ENCODE measurements around the gene FXYD2.

Gene FXYD2

DNA sequence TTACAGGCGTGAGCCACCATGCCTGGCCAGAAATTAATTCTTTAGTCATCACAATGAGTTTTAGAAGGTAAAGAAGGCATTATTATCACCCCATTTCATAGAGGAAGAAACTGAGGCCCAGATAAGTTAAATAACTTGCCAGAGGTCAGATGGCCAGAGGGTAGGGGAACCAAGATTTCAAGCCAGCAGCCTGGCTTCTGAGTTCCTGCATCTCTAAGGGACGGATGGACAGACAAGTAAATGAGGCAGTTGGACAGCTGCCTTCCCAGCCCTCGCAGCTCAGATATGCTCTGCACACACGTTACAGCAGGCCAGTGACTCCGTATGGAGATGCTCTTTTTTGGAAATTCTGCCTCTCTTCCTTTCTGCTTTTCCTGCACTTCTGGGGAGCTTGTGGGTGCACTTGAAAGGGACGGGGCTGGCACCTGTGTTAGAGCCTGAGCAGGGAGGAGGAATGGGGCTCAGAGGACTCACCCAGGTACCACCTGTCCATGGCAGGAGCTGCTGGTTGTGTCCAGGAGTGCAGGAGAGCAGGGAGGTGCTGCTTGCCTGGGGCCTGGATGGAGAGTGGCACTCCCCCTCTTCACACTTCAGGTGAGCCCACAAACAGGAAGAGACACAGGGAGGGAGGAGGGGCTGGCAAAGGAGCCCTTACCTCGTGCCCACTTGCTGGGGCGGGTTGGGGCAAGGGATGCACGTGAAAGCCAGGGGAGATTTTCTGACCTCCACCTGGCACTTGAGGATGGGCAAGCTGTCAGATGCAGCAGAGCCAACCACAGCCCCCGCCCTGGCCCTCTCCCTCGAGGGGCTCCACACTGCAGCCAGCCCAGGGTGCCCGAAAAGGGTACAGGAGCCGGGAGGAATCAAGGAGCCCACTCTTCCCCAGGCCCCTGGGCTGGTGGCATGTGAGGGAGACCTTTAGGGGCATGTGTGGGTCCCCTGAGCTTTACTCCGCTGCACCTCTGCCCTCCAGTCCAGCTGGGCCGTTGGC, 3.3 kb upstream of the FXYD2 start:
- Mint-ChIP-seq H3K4me3 (no peak overlapping the region), H3K4me1 (peaks cover 57% of the 10 kb centered on the region), H3K27me3 (ENCODE audit: low read depth) (peaks cover 12% of the 10 kb centered on the region), H3K27ac (peak overlapping the region in 2 of 3 experiments; percentile 64 to 95), H3K36me3 (ENCODE audit: low read depth) (no peaks in the 10 kb centered on the region), H3K9me3 (no peaks in the 10 kb centered on the region)
- TF ChIP-seq, protein P1, sequence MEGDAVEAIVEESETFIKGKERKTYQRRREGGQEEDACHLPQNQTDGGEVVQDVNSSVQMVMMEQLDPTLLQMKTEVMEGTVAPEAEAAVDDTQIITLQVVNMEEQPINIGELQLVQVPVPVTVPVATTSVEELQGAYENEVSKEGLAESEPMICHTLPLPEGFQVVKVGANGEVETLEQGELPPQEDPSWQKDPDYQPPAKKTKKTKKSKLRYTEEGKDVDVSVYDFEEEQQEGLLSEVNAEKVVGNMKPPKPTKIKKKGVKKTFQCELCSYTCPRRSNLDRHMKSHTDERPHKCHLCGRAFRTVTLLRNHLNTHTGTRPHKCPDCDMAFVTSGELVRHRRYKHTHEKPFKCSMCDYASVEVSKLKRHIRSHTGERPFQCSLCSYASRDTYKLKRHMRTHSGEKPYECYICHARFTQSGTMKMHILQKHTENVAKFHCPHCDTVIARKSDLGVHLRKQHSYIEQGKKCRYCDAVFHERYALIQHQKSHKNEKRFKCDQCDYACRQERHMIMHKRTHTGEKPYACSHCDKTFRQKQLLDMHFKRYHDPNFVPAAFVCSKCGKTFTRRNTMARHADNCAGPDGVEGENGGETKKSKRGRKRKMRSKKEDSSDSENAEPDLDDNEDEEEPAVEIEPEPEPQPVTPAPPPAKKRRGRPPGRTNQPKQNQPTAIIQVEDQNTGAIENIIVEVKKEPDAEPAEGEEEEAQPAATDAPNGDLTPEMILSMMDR (IDR thresholded peaks at IDR 0.05; ENCODE audit: unreplicated experiment in 3 of 3) = no peak

DNA sequence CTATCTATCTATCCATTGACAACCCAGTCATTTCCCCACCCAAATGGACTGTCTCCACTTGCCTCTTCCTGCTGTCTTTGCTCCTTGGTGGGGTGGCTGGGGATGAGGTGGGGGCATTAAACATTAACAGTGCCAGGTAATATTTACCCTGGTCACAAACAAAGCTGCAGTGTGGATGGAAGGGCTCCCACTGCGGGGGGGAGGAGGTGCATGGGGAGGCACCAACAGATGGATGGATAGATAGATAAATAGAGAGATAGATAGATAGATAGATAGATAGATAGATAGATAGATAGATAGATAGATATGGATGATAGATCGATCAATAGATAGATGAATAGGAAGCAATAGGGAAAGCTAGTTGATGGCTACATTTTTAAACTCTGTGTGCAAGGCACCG, 2.3 kb upstream of the FXYD2 start:
- Mint-ChIP-seq H3K4me1 (peaks cover 54% of the 10 kb centered on the region), H3K36me3 (ENCODE audit: low read depth) (peaks cover 2% of the 10 kb centered on the region), H3K27ac (peak overlapping the region; percentile 82 to 98 (median 95)), H3K27me3 (ENCODE audit: low read depth) (peaks cover 12% of the 10 kb centered on the region), H3K4me3 (peak overlapping the region in 2 of 3 experiments; percentile 28 to 57), H3K9me3 (no peaks in the 10 kb centered on the region)
- TF ChIP-seq, protein P1 (IDR thresholded peaks at IDR 0.05; ENCODE audit: unreplicated experiment in 3 of 3) = no peak

DNA sequence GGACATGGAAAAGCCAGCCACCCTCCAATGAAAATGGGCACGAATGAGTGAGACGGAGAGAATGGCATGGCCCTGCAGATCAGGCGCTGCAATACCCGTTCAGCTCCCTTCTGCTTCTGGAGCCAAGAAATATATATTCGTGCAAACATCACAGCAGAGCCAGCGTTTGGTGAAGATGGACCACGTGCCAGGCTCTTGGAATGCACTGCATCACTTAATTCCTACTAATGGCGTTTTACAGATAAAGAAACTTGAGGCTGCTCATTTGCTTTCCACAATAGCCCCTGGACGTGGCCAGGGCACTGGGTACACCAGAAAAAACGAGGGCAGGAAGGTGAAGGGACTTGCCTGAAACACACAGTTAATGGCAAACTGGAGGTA, 1.6 kb upstream of the FXYD2 start:
- TF ChIP-seq, protein P1 (IDR thresholded peaks at IDR 0.05; ENCODE audit: unreplicated experiment in 3 of 3) = no peak
- Mint-ChIP-seq H3K4me3 (peak overlapping the region in 1 of 3 experiments; percentile 9), H3K27me3 (ENCODE audit: low read depth) (peaks cover 12% of the 10 kb centered on the region), H3K27ac (peak overlapping the region; percentile 82 to 98 (median 95)), H3K36me3 (ENCODE audit: low read depth) (peaks cover 4% of the 10 kb centered on the region), H3K9me3 (no peaks in the 10 kb centered on the region), H3K4me1 (peaks cover 51% of the 10 kb centered on the region)

DNA sequence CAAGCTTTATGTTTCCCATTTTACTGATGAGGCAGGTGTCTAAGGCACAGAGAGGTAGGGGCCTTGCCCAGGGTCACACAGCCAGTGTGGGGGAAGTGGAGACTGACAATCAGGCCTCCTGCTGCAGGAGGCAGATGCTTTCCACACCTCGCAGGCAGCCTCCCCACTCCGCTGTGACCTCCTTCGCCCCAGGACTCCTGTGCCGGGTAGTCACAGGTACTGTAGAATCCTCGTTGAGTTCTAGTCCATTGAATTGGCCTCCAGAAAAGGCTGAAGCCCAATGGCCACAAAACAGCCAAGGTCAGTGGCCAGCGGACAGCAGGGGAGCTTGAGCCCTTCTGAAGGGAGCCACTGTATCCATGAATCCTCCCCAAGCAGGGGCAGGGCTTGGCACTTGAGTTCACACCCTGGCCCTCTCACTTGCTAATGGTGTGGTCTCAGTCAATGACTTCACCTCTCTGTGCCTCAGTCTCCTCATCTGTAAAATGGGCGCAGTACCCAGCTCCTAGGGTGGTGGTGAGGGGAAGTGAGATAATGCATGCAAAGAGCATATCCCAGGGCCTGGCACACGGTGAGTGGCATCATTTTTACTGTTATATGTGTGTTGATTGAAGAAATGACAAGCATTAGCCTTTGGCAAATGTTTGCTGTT, 1.1 kb upstream of the FXYD2 start:
- peaks cover 9% of the 10 kb centered on the region for H3K27me3 Mint-ChIP-seq (ENCODE audit: low read depth)

DNA sequence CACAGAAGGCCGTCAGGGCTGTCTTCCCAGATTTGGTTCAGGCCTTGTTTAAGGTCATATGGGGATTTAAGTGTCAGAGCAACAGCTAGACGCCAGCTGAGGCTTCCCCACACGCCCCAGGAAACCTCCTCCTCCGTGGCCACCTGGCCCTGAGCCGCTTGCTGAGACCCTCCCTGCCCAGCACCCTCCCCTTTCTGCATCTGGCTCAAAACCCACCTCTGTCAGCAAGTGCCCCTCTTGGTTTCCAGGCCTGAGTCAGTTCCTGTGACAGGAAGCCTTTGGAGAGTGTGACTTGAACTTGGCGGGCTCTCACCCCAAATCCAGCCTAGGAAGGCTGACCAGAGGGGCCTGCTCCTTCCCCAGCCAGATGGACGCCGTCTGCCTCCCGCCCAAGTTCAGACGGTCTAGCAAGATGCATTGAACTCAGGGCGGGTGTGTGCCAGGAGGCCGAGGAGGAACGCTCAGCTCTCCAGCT, 561 bp downstream of the FXYD2 start:
- Mint-ChIP-seq H3K36me3 (ENCODE audit: low read depth) (peaks cover 4% of the 10 kb centered on the region), H3K27ac (peak overlapping the region; percentile 91 to 98 (median 98)), H3K4me1 (peaks cover 48% of the 10 kb centered on the region), H3K9me3 (no peaks in the 10 kb centered on the region), H3K4me3 (peak overlapping the region; percentile 74 to 87 (median 81)), H3K27me3 (ENCODE audit: low read depth) (peaks cover 9% of the 10 kb centered on the region)
- TF ChIP-seq, protein P1 (IDR thresholded peaks at IDR 0.05; ENCODE audit: unreplicated experiment in 3 of 3) = no peak

More for the DNA sequence above, 1.1 kb upstream of the FXYD2 start:
- no peaks in the 10 kb centered on the region for H3K9me3 Mint-ChIP-seq
- TF ChIP-seq, protein P1 (IDR thresholded peaks at IDR 0.05; ENCODE audit: unreplicated experiment in 3 of 3) = no peak
- peaks cover 50% of the 10 kb centered on the region for H3K4me1 Mint-ChIP-seq
- H3K27ac Mint-ChIP-seq = peak overlapping the region; percentile 91 to 98 (median 98)
- peak overlapping the region in 1 of 3 experiments; percentile 50 for H3K4me3 Mint-ChIP-seq
- peaks cover 4% of the 10 kb centered on the region for H3K36me3 Mint-ChIP-seq (ENCODE audit: low read depth)
